A549 (cell line): ENCODE results near the gene TEAD3.
"Not testable (repeated sequence)": the region's sequence is repeated elsewhere in the genome, so short reads cannot be mapped to it uniquely, and the experiment has no call there.

Experiments
- ESRRA ChIP-seq: fragments of 150-350 bp; IDR thresholded peaks from 2 replicates; pipeline ENCODE4 v1.6.1; 2014; ENCODE audit warnings: mild to moderate bottlenecking, low read length, borderline replicate concordance
- POLR2A ChIP-seq: IDR thresholded peaks from 2 replicates; pipeline ENCODE4 v1.6.1; 2012; ENCODE audit warnings: mild to moderate bottlenecking, low read length

GRCh38 chr6:35517978-35518377, 21.1 kb upstream of the TEAD3 start:
- not testable (repeated sequence) for TF ChIP-seq POLR2A, ESRRA
